ENCODE data around the gene RHOXF1.
"Not testable (repeated sequence)": the region's sequence is repeated elsewhere in the genome, so short reads cannot be mapped to it uniquely, and the experiment has no call there.

DNA sequence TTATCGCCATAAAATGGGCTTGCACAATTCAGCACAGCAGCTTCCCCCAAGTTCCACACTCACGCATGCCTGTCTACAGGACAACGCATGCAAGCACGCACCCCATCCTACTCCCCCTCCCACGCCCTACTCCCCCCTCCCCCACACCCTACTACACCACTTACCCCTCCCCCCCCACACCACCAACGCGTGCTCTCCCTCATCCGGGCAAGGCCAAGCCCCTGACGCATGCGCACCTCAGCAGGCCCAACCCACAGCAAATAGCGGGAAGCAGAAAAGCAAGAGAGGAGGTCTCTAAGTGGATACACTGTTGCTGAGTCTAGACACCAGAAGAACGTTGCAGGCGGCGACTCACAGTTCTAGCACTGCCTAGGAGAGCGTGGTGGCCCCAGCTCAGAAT lies 42.6 kb upstream of the RHOXF1 start, which contains the start of gene RHOXF2:
- TF ChIP-seq, protein P1, sequence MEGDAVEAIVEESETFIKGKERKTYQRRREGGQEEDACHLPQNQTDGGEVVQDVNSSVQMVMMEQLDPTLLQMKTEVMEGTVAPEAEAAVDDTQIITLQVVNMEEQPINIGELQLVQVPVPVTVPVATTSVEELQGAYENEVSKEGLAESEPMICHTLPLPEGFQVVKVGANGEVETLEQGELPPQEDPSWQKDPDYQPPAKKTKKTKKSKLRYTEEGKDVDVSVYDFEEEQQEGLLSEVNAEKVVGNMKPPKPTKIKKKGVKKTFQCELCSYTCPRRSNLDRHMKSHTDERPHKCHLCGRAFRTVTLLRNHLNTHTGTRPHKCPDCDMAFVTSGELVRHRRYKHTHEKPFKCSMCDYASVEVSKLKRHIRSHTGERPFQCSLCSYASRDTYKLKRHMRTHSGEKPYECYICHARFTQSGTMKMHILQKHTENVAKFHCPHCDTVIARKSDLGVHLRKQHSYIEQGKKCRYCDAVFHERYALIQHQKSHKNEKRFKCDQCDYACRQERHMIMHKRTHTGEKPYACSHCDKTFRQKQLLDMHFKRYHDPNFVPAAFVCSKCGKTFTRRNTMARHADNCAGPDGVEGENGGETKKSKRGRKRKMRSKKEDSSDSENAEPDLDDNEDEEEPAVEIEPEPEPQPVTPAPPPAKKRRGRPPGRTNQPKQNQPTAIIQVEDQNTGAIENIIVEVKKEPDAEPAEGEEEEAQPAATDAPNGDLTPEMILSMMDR (IDR thresholded peaks at IDR 0.05), result not testable (repeated sequence)
- TF ChIP-seq EZH2 (IDR thresholded peaks at IDR 0.05; ENCODE audit: borderline replicate concordance, insufficient read depth, low read depth, low read length, poor library complexity, severe bottlenecking), result not testable (repeated sequence)
